GM18505 (cell line): Measurements from ENCODE around the gene IL17RC.

ENCODE experiments used
- ATAC-seq: cut with Tn5 transposase; IDR thresholded peaks from one replicate; pipeline ENCODE4 v1.9.1; 2021; ENCODE audit not compliant: unreplicated experiment
- POLR2A ChIP-seq: IDR thresholded peaks from 4 replicates; pipeline ENCODE4 v1.6.1; 2011; ENCODE audit warnings: borderline replicate concordance; ENCODE audit not compliant: insufficient read depth, insufficient read length; ENCODE audit errors: extremely low read depth

The IL17RC gene

GRCh38 chr3:9915254-9916141 lies 1.4 kb upstream of the IL17RC start:
- no peak for ATAC-seq
- TF ChIP-seq POLR2A: no peak

GRCh38 chr3:9916346-9916733 lies 558 bp upstream of the IL17RC start:
- TF ChIP-seq POLR2A: no peak
- no peak for ATAC-seq

GRCh38 chr3:9917820-9918219 lies 922 bp downstream of the IL17RC start:
- no peak for ATAC-seq
- no peak for TF ChIP-seq POLR2A

- TF ChIP-seq POLR2A: no peak
- ATAC-seq: no peak
Measured at GRCh38 chr3:9918261-9919038, 1.6 kb downstream of the IL17RC start.

GRCh38 chr3:9928158-9928557 lies 11.3 kb downstream of the IL17RC start:
- no peak for TF ChIP-seq POLR2A
- ATAC-seq: no peak

GRCh38 chr3:9930804-9931418 lies 14.0 kb downstream of the IL17RC start:
- no peak for ATAC-seq
- no peak for TF ChIP-seq POLR2A

GRCh38 chr3:9932535-9932842 lies 15.6 kb downstream of the IL17RC start:
- ATAC-seq: no peak
- TF ChIP-seq POLR2A: peak; percentile 32

GRCh38 chr3:9932843-9933560 lies 16.1 kb downstream of the IL17RC start:
- peak; percentile 66 for ATAC-seq
- TF ChIP-seq POLR2A: no peak

GRCh38 chr3:9933561-9934234 lies 16.8 kb downstream of the IL17RC start, which contains the start of gene CRELD1:
TSS of gene CRELD1 (plus strand) at chr3:9933834. CDS start at chr3:9934439, 605 bp downstream.
- ATAC-seq: peak; percentile 82
- TF ChIP-seq POLR2A: peak; percentile 78

GRCh38 chr3:9934235-9934621 lies 17.3 kb downstream of the IL17RC start:
- no peak for ATAC-seq
- TF ChIP-seq POLR2A: no peak

- no peak for TF ChIP-seq POLR2A
- no peak for ATAC-seq
Measured at GRCh38 chr3:9934993-9935392, 18.1 kb downstream of the IL17RC start.

- no peak for ATAC-seq
- TF ChIP-seq POLR2A: no peak
Measured at GRCh38 chr3:9935966-9936510, 19.1 kb downstream of the IL17RC start.

GRCh38 chr3:9937486-9938238 lies 20.8 kb downstream of the IL17RC start:
- TF ChIP-seq POLR2A: no peak
- ATAC-seq: no peak
